ENCODE measurements around the gene HERC3.

HERC3 gene

DNA sequence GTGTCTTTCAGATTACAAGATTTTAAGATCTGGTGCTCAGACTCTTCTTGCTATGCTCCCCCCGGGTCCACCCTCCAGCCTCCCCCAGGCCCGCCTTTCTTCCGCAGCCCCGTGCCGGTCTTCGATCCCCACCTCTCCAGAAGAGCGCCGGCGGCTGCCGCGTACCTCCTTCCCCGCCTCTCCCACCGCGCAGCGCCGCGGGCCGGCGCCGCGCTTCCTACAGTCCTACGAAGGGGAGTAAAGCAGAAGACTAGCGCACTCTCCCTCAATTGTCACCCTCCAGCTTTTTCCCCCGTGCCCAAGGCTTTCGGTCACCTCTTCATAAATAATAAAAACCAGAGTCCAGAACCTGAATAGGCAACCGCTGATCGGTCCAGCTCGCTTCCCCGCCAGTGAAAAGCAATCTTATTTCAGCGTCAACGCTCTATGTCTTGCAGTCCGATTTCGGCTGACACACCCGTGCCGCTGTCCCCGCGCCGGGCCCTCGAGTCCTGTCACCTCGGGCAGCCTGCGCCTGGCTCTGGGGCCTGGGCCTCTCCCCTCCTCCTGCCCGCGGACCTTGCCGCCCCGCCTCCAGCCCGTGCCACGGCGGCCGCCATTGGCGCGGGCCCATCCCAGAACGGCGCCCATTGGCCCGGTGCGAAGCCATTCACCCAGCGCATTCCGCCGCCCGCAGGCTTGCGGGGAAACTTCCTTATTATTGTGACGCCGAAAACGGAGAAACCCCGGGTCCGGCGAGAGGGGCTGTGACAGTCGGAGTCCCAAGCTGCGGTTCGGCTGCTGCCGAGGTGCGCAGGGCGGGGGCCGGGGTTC lies at the start of gene HERC3:
TSS of gene HERC3 (plus strand) at position 694 of the 813 bp plus-strand sequence. CDS start 13,344 bp downstream, outside the sequence.
- peak; percentile 71 for DNase-seq

DNA sequence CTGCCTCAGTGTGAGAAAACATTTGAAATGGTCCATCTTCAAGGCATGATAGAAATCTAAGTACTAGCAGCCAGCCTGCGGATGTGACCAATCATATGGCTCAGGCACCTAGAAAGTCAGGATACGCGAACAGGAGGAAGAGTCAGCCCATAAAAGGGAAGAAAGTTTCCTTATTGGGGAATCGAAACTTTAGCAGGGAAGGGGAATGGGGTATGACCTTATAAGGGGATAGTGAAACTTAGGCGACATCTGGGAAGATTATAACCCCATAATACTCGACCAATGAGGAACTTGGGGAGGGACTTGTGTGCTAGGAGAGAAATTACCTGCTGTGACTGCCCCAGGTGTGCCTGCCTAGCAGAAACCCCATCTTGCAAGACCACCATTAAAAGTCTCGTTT lies 42.5 kb upstream of the HERC3 start:
- DNase-seq, result no peak

DNA sequence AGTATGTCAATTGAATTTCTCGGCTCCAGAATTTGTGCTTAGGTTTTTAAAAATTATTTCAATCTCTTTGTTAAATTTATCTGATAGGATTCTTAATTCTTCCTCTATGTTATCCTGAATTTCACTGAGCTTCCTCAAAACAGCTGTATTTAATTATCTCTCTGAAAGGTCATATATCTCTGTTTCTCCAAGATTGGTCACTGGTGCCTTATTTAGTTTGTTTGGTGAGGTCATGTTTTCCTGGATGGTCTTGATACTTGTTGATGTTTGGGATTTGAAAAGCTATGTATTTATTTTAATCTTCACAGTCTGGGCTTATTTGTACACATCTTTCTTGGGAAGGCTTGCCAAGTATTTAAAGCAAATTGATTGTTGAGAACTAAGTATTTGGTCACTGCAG lies 24.7 kb upstream of the HERC3 start:
- DNase-seq, result no peak

DNA sequence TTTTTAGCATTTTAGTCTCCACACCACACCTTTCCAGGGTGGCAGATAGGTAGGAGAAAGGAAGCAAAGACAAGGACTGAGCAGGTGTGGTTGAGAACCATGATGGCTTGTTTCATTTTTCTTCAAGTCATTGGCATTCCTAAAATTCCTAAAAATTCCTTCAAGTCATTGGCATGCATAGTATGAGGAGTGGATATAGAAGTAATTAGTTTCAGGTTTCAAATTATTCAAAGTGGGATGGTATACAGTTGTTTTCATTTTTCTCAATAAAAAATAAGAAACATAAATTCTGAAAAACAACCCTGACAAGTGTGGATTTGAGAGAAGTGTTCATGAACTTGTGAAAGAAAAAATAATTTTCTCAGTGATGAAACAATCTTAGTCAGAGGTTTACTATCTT lies 22.3 kb upstream of the HERC3 start:
- DNase-seq, result no peak

DNA sequence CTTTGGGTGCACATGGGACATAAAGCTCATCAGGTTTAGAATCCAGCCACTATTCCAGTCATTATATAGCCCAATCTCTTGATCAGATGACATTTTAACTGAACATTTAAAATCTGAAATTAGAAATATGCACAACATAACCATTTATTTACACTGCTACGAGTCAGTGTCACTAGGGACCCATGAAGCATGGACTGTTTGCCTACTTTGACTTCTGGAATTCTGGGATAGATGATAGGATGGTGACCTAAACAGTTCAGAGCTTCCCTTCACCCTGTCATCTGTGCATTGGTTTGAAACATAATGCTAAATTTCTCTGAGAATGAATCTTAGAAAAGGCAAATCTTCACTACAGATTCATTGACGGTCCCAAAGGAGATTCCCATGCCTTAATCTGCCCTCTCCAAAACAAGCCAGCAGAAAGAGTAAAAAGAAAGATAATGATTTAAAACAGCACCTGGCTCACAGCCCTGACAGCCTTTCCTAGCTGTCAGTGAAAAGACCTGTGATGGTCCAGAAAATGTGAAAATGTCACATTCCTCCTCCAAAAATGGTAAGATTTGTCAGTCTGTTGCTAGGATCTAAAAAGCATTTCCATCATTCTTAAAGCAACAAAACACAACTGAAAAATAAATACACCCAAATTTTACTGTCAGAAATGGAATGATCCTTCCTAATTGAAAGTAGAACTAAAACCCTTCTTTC lies 18.9 kb upstream of the HERC3 start:
- DNase-seq, result no peak

DNA sequence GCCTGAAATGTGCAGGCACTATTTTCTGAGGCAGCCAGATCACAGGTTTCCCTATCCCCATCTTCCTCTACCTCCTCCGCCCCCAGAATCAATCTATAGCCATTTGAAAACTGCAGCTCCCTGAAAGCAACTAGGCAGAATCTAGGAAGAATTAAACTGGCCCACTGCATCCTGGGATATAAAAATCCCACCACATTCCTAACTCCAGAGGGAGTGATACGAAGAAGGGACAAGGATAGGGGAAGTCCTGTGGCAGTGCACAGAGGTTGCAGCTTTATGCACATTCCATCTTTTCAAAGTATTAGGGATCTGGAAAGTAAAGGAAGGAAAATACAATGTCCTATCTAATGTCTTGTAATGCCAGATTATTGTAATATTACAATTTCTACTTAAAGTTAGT lies 18.3 kb upstream of the HERC3 start:
- no peak for DNase-seq

DNA sequence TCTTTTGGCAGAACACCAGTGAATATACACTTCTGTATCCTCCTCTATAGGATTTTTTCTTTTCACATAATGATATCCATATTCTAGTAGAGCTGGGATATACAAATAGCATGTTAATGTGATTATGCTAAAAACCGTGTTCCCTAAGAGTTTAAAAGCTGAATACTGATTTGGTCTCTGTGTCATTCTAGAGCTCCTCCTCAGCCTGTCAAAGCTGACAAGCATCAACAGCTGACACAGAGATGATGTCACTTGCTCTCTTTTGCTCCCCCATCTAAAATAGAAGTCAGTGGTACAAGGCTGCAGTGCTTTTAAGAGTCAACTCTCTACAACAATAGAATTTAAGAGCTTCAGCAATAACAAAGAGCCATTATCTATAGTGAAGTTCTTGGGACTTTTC lies 17.1 kb upstream of the HERC3 start:
- DNase-seq, result no peak

DNA sequence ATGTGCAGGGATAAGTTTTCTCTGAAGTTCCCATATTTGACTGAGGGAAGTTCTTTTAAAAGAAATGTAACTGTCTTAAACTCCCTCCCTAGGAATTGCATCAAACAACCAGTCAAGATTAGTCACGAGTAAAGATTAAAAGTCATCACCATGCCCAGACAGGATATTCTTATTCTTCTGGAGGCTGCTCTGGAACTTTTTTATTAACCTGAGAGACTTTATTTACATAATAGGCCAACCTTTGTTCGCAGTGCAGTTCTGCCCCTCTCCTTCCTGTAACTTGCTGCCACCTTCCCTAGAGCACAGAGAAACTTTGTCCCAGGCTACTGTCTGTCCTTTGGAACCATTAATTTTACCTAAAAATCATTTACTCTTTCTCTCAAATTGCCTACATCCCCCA lies 9.8 kb upstream of the HERC3 start:
- DNase-seq, result no peak

DNA sequence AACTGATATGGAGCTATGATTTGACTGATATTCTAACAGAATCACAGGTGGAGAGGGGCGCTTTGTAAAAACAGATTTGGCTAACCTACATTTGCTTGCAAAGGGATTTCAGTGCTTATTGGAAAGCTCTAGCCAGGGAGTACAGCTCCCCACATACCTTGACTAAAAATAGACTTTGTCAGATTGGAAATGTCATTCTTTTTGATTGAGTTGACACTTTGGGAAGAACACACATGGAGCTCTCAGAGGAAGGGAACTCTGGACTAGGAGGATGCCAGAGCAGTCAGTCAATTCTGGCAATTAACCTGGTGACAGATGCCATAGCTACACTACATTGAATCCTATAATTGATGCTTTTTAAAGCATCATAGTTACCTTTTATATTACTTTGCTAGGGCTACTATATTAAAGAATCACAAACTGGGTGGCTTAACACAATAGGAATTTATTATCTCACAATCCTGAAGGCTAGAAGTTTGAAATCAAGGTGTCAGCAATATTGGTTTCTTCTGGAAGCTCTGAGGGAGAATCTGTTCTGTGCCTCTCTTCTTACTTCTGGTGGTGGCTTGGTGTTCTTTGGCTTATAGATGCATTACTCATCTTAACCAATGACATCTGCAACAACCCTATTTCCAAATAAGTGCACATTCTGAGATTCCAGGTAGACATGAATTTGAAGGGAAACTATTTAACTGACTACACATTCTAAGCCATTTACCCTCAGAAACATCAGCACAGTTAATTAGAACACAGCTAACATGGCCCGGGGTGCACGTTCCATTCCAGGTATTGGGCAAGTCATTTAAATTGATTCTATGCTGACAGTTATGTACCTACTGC lies 8.4 kb upstream of the HERC3 start:
- no peak for DNase-seq

DNA sequence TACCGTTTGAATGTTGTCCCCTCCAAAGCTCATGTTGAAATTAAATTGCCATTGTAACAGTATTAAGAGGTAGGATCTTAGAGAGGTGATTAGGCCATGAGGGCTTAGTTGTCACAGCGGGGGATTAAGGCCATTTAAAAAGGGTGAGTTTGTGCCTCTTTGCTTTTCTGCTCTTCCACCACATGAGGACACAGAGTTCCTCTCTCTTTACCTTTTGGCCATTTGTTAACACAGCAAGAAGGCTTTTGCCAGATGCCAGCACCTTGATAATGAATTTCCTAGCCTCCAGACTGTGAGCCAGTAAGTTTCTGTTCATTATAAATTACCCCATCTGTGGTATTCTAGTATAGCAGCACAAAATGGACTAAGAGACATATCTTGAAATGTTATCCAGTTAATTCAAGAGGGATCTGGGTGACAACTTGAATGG lies 7.8 kb upstream of the HERC3 start:
- no peak for DNase-seq

DNA sequence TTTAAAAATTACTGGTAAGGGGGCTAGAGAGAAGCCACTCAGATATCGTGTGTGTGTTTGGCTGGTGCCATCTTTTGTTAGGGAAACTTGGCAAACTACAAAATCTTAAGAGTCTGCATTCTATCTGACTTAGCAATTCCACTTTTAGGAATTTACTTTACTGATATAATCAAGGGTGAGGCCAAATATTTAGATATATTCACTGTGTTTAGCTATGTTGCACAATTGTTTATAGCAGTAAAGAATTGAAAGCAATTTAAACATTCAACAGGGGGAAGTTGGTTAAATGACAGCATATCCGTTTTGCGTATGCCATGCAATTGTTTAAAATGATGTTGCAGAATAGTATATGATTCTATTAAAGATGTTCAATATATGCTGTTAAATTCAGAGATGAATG lies 6.4 kb upstream of the HERC3 start:
- no peak for DNase-seq

DNA sequence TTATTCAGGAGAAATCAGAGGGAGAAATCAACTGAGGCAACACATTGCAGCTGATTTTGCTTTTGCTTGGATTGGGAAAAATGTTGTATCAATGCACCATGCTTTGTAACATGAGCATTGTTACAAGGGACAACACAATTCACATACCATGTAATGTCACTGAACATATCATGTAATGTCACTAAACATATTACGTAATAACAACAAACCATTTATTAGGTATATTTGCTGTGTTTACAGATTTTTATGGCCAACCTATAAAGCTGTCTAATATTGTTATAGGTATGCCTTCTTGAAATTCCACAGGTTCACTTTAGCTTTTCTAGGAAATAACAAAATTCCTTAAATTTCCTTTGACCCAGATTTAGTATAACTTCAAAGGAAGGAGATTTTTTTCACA lies 5.0 kb upstream of the HERC3 start:
- DNase-seq, result no peak

DNA sequence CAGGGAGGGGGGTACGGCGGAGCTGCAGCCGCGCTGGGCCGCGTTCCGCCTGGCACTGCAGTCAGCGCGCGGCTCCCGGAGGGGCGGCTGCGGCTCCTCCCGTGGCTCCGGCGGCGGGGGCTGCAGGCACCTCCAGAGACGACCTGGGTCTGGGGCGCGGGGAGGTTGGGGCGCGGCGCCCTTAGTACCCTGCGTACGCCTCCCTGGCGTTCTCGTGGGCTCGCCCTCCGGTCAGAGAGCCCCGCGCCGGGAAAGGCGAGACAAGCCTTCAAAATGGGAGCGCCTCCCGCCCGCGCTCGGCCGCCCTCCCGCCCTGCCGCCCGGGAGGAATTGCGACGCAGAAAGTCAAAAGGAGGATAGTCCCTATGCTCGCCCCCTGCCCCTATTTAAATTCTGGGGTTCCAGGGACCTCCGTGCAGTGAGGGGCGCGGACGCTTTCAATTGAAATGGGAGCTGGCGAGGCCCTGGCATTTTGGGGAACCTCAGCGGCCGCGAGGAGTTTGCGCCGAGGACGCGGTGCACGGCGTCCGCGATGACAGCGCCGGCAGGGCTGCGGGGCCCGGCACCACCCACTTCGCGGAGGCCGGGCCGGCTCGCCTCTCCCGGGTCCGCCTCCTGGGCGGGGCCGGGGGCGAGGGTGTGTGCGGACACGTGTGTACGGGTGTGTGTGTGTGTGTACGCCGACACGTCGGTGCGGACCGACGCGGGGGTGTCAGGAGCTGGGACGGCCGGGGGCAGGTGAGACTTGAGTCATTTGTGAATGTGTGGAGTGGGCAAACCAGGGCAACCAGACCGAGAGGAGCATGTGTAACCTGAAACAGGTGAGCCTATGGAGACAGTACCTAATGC lies 544 bp downstream of the HERC3 start:
- DNase-seq, result peak; percentile 21

DNA sequence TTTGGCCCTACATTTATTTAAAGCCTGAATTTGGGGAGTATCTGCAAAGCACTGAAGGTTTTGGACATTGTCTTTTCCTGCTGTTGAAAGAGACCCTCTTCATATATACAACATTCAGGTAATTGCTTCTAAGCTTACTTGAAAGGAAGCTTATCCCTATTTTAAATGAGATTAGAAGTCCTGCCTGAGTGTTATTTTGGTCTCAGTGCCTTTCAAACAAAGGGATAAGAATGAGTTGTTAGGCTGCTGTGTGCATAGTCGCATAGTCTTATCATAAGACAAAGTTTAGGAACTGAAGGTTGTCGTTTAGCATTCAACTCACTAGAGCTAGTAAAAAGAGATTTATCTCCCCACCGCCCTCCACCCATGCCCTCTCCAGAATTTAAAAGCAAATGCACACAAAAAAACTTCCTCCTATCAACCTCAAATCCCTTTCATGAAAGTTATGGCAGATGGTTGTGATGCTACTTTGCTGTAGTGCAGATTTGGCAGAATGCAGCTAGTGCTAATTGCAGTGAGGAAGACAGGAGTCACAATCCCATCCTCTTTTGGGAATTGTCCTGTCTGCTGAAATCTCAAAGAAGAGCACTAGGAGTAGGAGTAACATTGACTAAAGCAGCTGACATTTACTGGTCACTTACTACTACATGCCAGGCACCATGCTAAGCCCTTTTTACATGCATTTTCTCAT lies 5.8 kb downstream of the HERC3 start:
- DNase-seq, result no peak

DNA sequence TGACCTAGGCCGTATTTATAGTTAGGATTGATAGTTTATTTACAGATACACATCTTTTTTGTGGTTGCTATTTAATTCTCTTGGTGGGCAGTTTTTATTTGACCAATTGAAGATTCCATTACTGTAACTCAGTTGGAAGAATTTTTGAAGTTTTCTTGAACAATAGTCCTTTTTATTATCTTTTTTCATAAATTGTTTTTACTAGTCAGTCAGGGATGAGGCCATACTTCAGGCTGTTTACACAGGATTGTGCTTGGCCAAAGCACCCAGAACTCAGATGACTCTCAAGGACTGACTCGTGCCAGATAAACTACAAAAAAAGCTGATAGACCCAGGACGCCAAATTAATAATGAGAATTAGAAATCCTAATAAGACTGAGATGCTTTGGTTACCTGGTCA lies 7.0 kb downstream of the HERC3 start:
- no peak for DNase-seq

DNA sequence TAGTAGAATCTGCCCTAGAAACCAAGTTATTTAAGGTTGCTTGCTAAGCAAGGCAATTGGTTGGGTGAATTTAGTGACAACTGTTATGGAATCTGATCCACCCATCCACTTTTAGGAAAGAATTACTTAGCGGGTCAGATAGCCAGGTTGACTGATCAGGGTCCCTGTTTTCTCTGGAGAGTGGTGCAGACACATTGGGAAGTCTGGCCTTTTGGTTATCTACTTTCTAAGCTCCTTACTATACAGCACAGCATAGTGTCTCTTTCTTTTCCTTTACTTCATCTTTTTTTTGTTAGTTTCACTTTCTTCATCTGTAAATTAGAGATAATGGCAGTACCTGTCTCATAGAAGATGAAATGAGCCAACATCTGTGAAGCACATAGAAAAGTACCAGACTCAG lies 7.4 kb downstream of the HERC3 start:
- no peak for DNase-seq

DNA sequence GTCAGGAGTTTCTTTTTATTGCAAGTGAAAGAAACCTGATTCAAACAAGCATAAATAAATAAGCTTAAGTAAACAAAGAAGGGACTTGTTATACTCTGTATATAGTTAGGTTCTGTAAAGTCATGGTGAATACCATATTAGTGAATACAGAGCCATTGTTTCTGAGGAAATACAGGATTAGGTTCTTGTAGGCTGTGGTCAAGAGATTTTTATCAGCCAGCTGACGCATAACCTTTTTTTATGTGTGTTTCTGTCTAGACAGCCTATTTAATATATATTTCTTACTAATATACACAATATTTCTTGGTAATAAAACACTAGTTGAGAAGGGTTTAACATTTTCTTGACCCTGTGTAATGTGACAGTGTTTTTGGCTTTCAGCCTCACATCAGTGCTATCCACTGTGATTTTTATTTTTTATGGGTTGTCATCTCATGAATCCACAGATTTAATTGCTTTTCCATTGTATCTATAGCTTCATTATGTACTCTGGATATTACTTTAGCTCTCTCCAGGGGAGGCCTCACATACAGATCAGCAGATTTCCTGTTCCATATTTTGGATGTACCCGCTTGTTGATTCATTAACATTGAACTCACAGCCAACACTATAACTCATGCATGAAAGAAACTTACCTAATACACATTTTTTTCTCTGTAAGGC lies 8.0 kb downstream of the HERC3 start:
- DNase-seq, result no peak

DNA sequence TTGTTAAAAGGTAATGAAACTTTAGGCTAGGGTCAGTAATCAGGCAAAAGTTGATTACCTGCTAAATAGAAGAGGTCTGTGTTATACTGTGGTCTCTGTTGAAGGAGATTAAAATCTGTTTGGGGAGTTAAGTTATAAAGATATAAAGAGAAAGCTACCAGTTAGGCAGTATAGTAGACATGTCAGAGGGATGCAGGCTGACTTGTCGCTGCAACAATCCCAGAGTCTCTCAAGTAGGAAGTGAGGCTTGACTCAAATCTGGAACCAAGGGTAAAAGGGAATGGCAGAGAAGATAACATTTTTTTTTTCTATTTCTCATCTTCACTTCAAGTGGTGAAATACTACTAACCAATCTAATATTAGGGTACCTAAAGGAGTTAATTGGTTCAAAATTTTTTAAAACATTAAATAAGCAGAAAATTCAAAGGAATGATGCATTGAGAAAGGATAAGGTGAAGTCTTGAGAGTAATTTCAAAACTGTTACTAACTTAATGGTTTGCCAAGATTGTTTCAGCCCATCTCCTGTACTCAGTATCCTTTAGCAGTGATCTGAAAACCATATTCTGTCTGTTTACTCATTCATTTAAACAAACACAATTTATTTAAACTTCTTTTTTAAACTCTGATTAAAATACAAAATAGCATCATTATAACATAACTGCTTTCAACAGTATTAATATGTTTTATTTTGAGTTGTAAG lies 12.8 kb downstream of the HERC3 start:
- DNase-seq, result no peak

DNA sequence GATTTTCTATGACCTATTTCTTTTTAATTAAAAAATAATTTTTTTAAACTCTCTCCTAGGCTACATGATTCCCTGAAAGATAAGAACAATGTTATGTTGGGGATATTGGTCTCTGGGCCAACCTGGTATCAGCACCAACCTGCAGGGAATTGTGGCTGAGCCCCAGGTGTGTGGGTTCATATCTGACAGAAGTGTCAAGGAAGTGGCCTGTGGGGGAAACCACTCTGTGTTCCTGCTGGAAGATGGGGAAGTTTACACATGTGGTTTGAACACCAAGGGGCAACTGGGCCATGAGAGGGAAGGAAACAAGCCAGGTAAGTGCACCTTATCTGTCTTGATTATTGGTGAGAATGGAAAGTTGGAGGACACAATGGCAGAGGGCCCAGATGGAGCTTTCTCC lies 13.5 kb downstream of the HERC3 start:
- DNase-seq, result no peak

DNA sequence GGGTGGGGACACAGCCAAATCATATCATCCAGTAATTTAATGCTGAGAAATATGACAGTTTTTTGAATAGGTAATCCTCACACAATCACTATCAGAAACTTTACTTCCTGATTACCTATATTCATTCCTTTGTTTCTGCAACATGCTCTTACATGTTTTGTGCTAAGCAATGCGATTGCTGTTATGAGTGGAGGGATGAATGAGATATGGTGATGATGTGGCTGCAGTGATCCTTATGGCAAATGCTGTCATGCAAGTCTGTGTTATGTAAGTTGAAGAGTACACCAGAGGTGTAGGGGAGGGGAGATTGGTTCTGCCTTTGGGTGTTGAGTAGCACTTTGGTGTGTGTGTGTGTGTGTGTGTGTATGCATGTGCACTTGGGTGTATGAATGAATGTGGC lies 14.6 kb downstream of the HERC3 start:
- no peak for DNase-seq

DNA sequence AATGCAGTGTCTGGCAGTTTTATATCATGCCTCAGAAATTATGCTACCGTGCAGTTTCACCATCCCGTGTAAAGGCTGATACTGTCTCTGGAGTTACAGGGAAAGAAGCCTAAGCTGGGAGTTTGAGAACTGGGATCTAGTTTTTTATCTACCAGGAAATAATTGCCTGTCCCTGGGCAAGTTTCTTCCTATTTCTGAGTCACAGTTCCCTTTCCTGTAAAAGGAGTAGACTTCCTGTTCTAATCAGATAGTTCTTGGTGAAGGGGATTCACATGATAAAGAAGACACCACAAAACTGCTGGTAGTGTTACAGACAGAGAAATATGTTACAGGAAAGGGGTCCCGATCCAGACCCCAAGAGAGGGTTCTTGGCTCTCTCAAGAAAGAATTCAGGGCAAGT lies 17.1 kb downstream of the HERC3 start:
- DNase-seq, result no peak

Data from NCI-H1048 (cell line).